ENCODE results near the gene ABCC1.
"Not testable (repeated sequence)": the region's sequence is repeated elsewhere in the genome, so short reads cannot be mapped to it uniquely, and the experiment has no call there.

ABCC1 gene

DNA sequence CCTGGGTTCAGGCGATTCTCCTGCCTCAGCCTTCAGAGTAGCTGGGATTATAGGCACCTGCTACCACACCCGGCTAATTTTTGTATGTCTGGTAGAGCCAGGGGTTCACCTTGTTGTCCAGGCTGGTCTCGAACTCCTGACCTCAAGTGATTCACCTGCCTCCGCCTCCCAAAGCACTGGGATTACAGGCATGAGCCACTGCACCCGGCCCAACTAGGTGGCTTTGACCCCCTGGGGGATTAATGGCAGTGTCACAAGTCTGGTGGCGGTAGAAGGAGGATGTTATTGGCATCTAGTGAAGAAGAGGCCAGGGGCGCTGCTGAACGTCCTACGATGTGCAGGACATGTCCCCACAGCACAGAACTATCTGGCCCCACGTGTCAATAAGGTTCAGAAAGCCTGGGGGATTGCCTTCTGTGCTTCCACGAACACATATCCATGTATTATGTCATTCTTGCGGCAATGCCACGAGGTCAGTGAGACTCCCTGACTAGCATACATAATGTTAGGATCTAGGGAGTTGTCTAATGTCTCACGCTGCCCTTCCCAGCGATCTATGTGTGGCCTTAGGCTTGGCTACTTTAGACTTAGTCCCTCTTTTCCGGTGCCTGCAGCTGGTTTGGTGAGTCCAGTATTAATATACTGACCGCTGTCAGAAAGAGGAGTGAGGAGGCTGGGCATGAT is 198.0 kb downstream of the ABCC1 start:
- no peak overlapping the region for H3K4me3 ChIP-seq (ENCODE audit: low read depth, low read length)
- TF ChIP-seq, protein P1, sequence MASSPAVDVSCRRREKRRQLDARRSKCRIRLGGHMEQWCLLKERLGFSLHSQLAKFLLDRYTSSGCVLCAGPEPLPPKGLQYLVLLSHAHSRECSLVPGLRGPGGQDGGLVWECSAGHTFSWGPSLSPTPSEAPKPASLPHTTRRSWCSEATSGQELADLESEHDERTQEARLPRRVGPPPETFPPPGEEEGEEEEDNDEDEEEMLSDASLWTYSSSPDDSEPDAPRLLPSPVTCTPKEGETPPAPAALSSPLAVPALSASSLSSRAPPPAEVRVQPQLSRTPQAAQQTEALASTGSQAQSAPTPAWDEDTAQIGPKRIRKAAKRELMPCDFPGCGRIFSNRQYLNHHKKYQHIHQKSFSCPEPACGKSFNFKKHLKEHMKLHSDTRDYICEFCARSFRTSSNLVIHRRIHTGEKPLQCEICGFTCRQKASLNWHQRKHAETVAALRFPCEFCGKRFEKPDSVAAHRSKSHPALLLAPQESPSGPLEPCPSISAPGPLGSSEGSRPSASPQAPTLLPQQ (tag by site-specific recombination; IDR thresholded peaks at IDR 0.05), result no peak
- TF ChIP-seq ZNF704 (tag by site-specific recombination; IDR thresholded peaks at IDR 0.05), result no peak
- H3K9me3 ChIP-seq (ENCODE audit: control insufficient read depth, insufficient read depth, low read depth, low read length), result no peaks in the 10 kb centered on the region
- peaks cover 0 to 14% of the 10 kb centered on the region in 2 experiments; a peak in 1 of 3 replicates for H3K36me3 ChIP-seq (ENCODE audit: control insufficient read depth in 2 of 2, insufficient read depth in 1 of 2, low read length in 2 of 2)
- ChIA-PET POLR2A (no interaction called here), CTCF (interaction anchor here (0.7 kb wide), 1 partner anchor 272 kb away, joined by 3 read pairs; no protein-coding TSS in a partner anchor)
- H3K4me1 ChIP-seq (ENCODE audit: control insufficient read depth, insufficient read depth, low read length), result no peaks in the 10 kb centered on the region
- no peak overlapping the region for H3K27ac ChIP-seq (ENCODE audit: extremely low read depth, low read depth, low read length)

DNA sequence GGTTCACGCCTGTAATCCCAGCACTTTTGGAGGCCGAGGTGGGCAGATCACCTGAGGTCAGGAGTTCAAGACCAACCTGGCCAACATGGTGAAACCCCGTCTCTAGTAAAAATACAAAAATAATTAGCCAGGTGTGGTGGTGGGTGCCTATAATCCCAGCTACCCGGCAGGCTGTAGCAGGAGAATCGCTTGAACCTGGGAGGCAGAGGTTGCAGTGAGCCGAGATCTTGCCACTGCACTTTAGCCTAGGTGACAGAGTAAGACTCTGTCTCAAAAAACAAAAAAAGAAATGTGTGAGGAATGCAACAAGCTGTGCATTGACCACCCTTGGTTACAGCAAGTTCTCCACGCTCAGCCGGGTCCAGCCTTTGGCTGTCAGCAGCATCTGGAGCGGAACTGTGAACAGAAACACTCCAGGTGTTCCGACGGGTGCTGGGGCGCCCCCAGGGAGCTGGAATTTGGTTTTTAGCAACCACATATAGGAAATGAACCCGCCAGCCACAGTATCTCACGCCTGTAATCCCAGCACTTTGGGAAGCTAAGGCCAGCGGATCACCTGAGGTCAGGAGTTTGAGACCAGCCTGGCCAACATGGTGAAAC is 198.7 kb downstream of the ABCC1 start:
- H3K4me1 ChIP-seq (ENCODE audit: control insufficient read depth, insufficient read depth, low read length); H3K9me3 ChIP-seq (ENCODE audit: control insufficient read depth, insufficient read depth, low read depth, low read length); CTCF ChIA-PET; H3K27ac ChIP-seq (ENCODE audit: extremely low read depth, low read depth, low read length); H3K4me3 ChIP-seq (ENCODE audit: low read depth, low read length); POLR2A ChIA-PET: not testable (repeated sequence)
- peak; percentile 40 for TF ChIP-seq ZIC2 (tag by site-specific recombination; IDR thresholded peaks at IDR 0.05)
- peaks cover 0 to 13% of the 10 kb centered on the region in 2 experiments; a peak in 1 of 3 replicates for H3K36me3 ChIP-seq (ENCODE audit: control insufficient read depth in 2 of 2, insufficient read depth in 1 of 2, low read length in 2 of 2)

DNA sequence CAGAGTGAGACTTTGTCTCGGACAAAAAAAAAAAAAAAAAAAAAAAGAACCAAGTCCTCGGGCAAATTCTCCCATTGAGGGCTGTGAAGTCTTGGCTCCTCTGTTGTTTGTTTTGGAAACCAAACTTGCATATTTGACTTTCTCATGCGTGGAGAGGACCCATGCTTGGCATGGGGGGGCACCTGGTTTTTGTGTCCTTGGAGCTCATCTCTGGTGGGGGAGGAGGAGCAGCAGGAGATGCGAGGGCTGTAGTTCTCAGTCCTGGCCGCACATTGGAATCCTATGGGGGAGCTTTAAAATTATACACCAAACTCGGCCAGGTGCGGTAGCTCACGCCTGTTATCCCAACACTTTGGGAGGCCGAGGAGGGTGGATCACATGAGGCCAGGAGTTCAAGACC is 199.3 kb downstream of the ABCC1 start:
- no peak overlapping the region for H3K4me3 ChIP-seq (ENCODE audit: low read depth, low read length)
- TF ChIP-seq SP7 (tag by site-specific recombination; IDR thresholded peaks at IDR 0.05) (no peak), ZNF302 (tag by site-specific recombination; IDR thresholded peaks at IDR 0.05; ENCODE audit: low read depth) (no peak), ZNF335 (tag by site-specific recombination; conservative IDR thresholded peaks at IDR 0.05) (no peak), ZNF610 (tag by site-specific recombination; IDR thresholded peaks at IDR 0.05; ENCODE audit: borderline replicate concordance) (no peak), ZBTB1 (tag by site-specific recombination; IDR thresholded peaks at IDR 0.05) (no peak), IKZF3 (tag by site-specific recombination; IDR thresholded peaks at IDR 0.05) (no peak), WT1 (tag by site-specific recombination; IDR thresholded peaks at IDR 0.05) (no peak), ZBTB48 (tag by site-specific recombination; IDR thresholded peaks at IDR 0.05) (no peak)
- TF ChIP-seq, protein P2, sequence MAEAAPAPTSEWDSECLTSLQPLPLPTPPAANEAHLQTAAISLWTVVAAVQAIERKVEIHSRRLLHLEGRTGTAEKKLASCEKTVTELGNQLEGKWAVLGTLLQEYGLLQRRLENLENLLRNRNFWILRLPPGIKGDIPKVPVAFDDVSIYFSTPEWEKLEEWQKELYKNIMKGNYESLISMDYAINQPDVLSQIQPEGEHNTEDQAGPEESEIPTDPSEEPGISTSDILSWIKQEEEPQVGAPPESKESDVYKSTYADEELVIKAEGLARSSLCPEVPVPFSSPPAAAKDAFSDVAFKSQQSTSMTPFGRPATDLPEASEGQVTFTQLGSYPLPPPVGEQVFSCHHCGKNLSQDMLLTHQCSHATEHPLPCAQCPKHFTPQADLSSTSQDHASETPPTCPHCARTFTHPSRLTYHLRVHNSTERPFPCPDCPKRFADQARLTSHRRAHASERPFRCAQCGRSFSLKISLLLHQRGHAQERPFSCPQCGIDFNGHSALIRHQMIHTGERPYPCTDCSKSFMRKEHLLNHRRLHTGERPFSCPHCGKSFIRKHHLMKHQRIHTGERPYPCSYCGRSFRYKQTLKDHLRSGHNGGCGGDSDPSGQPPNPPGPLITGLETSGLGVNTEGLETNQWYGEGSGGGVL (tag by site-specific recombination; IDR thresholded peaks at IDR 0.05), result no peak
- H3K36me3 ChIP-seq (ENCODE audit: control insufficient read depth in 2 of 2, insufficient read depth in 1 of 2, low read length in 2 of 2), result peaks cover 0 to 10% of the 10 kb centered on the region in 2 experiments; a peak in 1 of 3 replicates
- CTCF ChIA-PET, result interaction anchor here (0.6 kb wide), 1 partner anchor 9 kb away, joined by 3 read pairs; no protein-coding TSS in a partner anchor
- H3K4me1 ChIP-seq (ENCODE audit: control insufficient read depth, insufficient read depth, low read length), result no peaks in the 10 kb centered on the region
- POLR2A ChIA-PET, result interaction anchor here (0.6 kb wide), 1 partner anchor 24 kb away, joined by 4 read pairs; no protein-coding TSS in a partner anchor
- H3K27ac ChIP-seq (ENCODE audit: extremely low read depth, low read depth, low read length), result no peak overlapping the region
- H3K9me3 ChIP-seq (ENCODE audit: control insufficient read depth, insufficient read depth, low read depth, low read length), result no peaks in the 10 kb centered on the region

- H3K27ac ChIP-seq (ENCODE audit: extremely low read depth, low read depth, low read length), result no peak overlapping the region
- TF ChIP-seq BCL6B (tag by site-specific recombination; IDR thresholded peaks at IDR 0.05) (no peak), ZNF280C (tag by site-specific recombination; IDR thresholded peaks at IDR 0.05) (no peak), ZNF169 (tag by site-specific recombination; IDR thresholded peaks at IDR 0.05) (no peak), ZBTB20 (tag by site-specific recombination; IDR thresholded peaks at IDR 0.05) (no peak), MZF1 (tag by site-specific recombination; IDR thresholded peaks at IDR 0.05; ENCODE audit: borderline replicate concordance) (no peak), ZNF121 (tag by site-specific recombination; IDR thresholded peaks at IDR 0.05) (no peak), ZNF175 (tag by site-specific recombination; IDR thresholded peaks at IDR 0.05) (no peak)
These were observed 200.3 kb downstream of the ABCC1 start for GRCh38 chr16:16149710-16150116.

More at GRCh38 chr16:16149710-16150116, 200.3 kb downstream of the ABCC1 start:
- H3K9me3 ChIP-seq (ENCODE audit: control insufficient read depth, insufficient read depth, low read depth, low read length), result no peaks in the 10 kb centered on the region
- peaks cover 0 to 2% of the 10 kb centered on the region in 2 experiments; a peak in 1 of 3 replicates for H3K36me3 ChIP-seq (ENCODE audit: control insufficient read depth in 2 of 2, insufficient read depth in 1 of 2, low read length in 2 of 2)
- no peaks in the 10 kb centered on the region for H3K4me1 ChIP-seq (ENCODE audit: control insufficient read depth, insufficient read depth, low read length)
- ChIA-PET CTCF (interaction anchor here (0.9 kb wide), 1 partner anchor 22 kb away, joined by 3 read pairs; no protein-coding TSS in a partner anchor), POLR2A (no interaction called here)
- no peak overlapping the region for H3K4me3 ChIP-seq (ENCODE audit: low read depth, low read length)
